Esophagus squamous epithelium (tissue), 5 donors: Measurements from ENCODE around the gene PPM1F. TPM values are rescaled to one million over a fixed set of nuclear protein-coding genes. Genes with fewer than 3 reads are reported as not detected.

Experiments used
- DNase-seq: peaks from one replicate; lab custom pipeline; 2025; lab: John Stamatoyannopoulos, UW
- H3K27ac ChIP-seq, 4 donors: fragments of 200-600 bp; sonication (generic); one replicate each; pipeline ENCODE4 v1.5.1; 2016 to 2019; ENCODE audit warnings: mild to moderate bottlenecking in 1 of 4
- H3K27me3 ChIP-seq, 4 donors: fragments of 200-600 bp; sonication (generic); 1 replicate in 3 of 4; 2 replicates in 1 of 4; pipeline versions ENCODE4 v1.5.1 to v1.6.0; 2017 to 2021; ENCODE audit warnings: antibody characterized with exemption in 1 of 4
- H3K36me3 ChIP-seq, 3 donors: fragments of 200-600 bp; sonication (generic); one replicate each; pipeline ENCODE4 v1.5.1; 2016 to 2019
- H3K4me1 ChIP-seq, 3 donors: fragments of 200-600 bp; sonication (generic); one replicate each; pipeline ENCODE4 v1.5.1; 2017 to 2019
- H3K4me3 ChIP-seq, 4 donors: fragments of 200-600 bp; sonication (generic); 1 replicate in 3 of 4; 2 replicates in 1 of 4; pipeline ENCODE4 v1.5.1; 2016 to 2019; ENCODE audit warnings: mild to moderate bottlenecking in 2 of 4, moderate library complexity in 1 of 4
- H3K9me3 ChIP-seq, 3 donors: fragments of 200-600 bp; sonication (generic); one replicate each; pipeline ENCODE4 v1.5.1; 2016 to 2019
- CTCF ChIP-seq, 6 experiments: fragments of 450-650 bp in 4 of 6; fragments of 200-600 bp in 2 of 6; sonication (generic) in 2 of 6; IDR thresholded peaks; one replicate each; pipeline ENCODE4 v1.5.1; 2016 to 2019; ENCODE audit warnings: antibody characterized with exemption in 6 of 6, mild to moderate bottlenecking in 4 of 6, moderate library complexity in 4 of 6
- POLR2A ChIP-seq, 4 donors: fragments of 450-650 bp; IDR thresholded peaks; one replicate each; pipeline ENCODE4 v1.6.1; 2017; ENCODE audit warnings: antibody characterized with exemption in 4 of 4, mild to moderate bottlenecking in 4 of 4, moderate library complexity in 3 of 4
- WGBS, 2 donors: methylation state at CpG; one replicate each; pipeline ENCODE4 v1.1.5; 2018; 5-methylcytosine and 5-hydroxymethylcytosine counted together
- intact Hi-C: fragments of 100-400 bp; cut with DNase I; formaldehyde crosslinking; loops from one replicate; pipeline ENCODE4 v1.15.0; 2022
- total RNA-seq, 4 donors: library from RNA; depleted of rRNA; stranded (reverse); fragments of >200 nt; gene quantifications; one replicate each; pipeline ENCODE4 v1.1.0, GENCODE V29; 2016
- donor health status: DM: yes; HTN: yes; CAD: no.

PPM1F gene
- total RNA-seq, 4 donors from 2014 or later, result 22.2 to 39.7 (median 25.9) TPM

- intact Hi-C loops, result loop anchor here (5.0 kb wide), 1 partner anchor 224 kb away; no protein-coding TSS in a partner anchor
- Histone ChIP-seq H3K27me3 (no peaks in the 10 kb centered on the region), H3K27ac (peak overlapping the region; percentile 92 to 96 (median 96)), H3K4me3 (no peak overlapping the region), H3K4me1 (peaks cover 28 to 61% (median 48%) of the 10 kb centered on the region in 3 donors), H3K9me3 (no peaks in the 10 kb centered on the region), H3K36me3 (peaks cover 12 to 78% (median 31%) of the 10 kb centered on the region in 3 donors)
- 64 to 67% methylated on average over 5 to 12 of the region's 15 CpGs for WGBS, 2 donors
- no peak for TF ChIP-seq POLR2A (IDR thresholded peaks at IDR 0.05)
- TF ChIP-seq CTCF (IDR thresholded peaks at IDR 0.05), result no peak
- no peak for DNase-seq
Measured at GRCh38 chr22:21936151-21936775, 16.4 kb downstream of the PPM1F start.

GRCh38 chr22:21933910-21934309, 18.7 kb downstream of the PPM1F start:
- 94 to 100% methylated on average over 1 to 9 of the region's 19 CpGs for WGBS, 2 donors
- DNase-seq, result no peak
- H3K4me1 ChIP-seq, result peaks cover 22 to 37% (median 28%) of the 10 kb centered on the region in 3 donors
- intact Hi-C loops, result no loop called here
- H3K9me3 ChIP-seq, result no peaks in the 10 kb centered on the region
- peaks cover 26 to 79% (median 49%) of the 10 kb centered on the region in 3 donors for H3K36me3 ChIP-seq
- H3K4me3 ChIP-seq, result no peak overlapping the region
- no peaks in the 10 kb centered on the region for H3K27me3 ChIP-seq
- no peak for TF ChIP-seq CTCF (IDR thresholded peaks at IDR 0.05)
- TF ChIP-seq POLR2A (IDR thresholded peaks at IDR 0.05), result no peak
- H3K27ac ChIP-seq, result no peak overlapping the region

- no peak overlapping the region for H3K27ac ChIP-seq
Measured at GRCh38 chr22:21933413-21933812, 19.2 kb downstream of the PPM1F start.

DNA sequence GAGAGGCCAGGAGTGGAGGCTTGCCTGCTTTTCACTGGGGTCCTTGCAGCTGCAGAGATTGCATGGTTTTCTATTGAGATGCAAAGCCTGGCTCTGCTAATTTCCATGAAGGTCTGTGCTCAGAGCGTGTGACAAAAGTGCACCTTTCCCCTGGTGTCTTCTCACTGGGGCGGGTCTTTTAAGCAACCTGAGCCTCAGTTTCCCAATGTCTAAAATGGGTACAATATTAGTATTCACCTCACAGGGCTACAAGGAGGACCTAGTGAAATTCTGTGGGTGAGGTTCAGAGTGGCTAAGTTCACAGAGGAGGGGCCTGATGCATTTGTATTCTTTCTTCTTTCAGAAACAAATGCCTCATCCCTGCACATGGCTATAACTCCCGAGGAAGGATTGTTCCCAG, 20.3 kb downstream of the PPM1F start:
- Histone ChIP-seq H3K27me3 (no peaks in the 10 kb centered on the region), H3K27ac (no peak overlapping the region), H3K4me1 (peaks cover 13 to 22% (median 16%) of the 10 kb centered on the region in 3 donors), H3K9me3 (no peaks in the 10 kb centered on the region), H3K4me3 (no peak overlapping the region), H3K36me3 (peaks cover 28 to 94% (median 61%) of the 10 kb centered on the region in 3 donors)
- TF ChIP-seq POLR2A (IDR thresholded peaks at IDR 0.05) (no peak), CTCF (IDR thresholded peaks at IDR 0.05) (no peak)
- intact Hi-C loops, result no loop called here
- WGBS, 2 donors, result 82 to 93% methylated on average over 2 to 3 of the region's 3 CpGs
- DNase-seq, result no peak

More at GRCh38 chr22:21933413-21933812, 19.2 kb downstream of the PPM1F start:
- TF ChIP-seq POLR2A (IDR thresholded peaks at IDR 0.05) (no peak), CTCF (IDR thresholded peaks at IDR 0.05) (no peak)
- H3K27me3 ChIP-seq, result no peaks in the 10 kb centered on the region
- intact Hi-C loops, result no loop called here
- DNase-seq, result no peak
- peaks cover 26 to 83% (median 54%) of the 10 kb centered on the region in 3 donors for H3K36me3 ChIP-seq
- peaks cover 19 to 32% (median 24%) of the 10 kb centered on the region in 3 donors for H3K4me1 ChIP-seq
- no peaks in the 10 kb centered on the region for H3K9me3 ChIP-seq
- 91 to 97% methylated on average over 7 to 8 of the region's 23 CpGs for WGBS, 2 donors
- no peak overlapping the region for H3K4me3 ChIP-seq

DNA sequence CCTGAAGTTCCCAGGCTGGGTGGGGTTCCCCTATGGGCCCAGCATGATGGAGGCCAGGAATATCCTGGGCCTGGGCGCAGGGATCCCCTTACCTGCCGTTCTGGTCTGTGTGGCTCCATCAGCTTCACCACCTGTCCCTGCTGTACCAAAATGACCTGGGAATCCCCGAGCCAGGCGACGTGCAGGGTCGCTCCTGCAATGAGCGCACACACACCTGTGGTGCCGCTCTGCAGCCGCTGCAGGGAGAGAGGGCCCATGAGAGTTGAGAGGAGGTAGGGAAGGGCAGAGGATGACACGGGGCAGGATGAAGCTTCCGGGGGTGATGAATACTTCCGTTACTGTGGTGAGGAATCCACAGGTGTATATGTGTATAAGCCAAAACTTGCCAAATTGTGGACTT, 21.6 kb downstream of the PPM1F start:
- Histone ChIP-seq H3K4me3 (no peak overlapping the region), H3K4me1 (peaks cover under 1 to 9% (median 3%) of the 10 kb centered on the region in 3 donors), H3K27me3 (no peaks in the 10 kb centered on the region), H3K36me3 (peaks cover 29 to 100% (median 64%) of the 10 kb centered on the region in 3 donors), H3K9me3 (no peaks in the 10 kb centered on the region), H3K27ac (no peak overlapping the region)
- DNase-seq, result no peak
- intact Hi-C loops, result no loop called here
- TF ChIP-seq CTCF (IDR thresholded peaks at IDR 0.05) (no peak), POLR2A (IDR thresholded peaks at IDR 0.05) (no peak)
- 89 to 96% methylated on average over 3 to 5 of the region's 12 CpGs for WGBS, 2 donors
